ENCODE data around the gene OR52A1.

The OR52A1 gene

DNA sequence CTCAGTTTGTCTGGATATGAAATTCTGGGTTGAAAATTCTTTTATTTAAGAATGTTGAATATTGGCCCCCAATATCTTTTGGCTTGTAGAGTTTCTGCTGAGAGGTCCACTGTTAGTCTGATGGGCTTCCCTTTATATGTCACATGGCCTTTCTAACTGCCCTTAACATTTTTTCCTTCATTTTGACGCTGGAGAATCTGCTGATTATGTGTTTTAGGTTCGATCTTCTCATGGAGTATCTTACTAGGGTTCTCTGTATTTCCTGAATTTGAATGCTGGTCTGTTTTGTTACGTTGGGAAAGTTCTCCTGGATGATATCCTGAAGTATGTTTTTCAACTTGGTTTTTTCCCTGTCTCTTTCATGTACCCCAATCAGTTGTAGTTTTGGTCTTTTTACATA lies 39.2 kb downstream of the OR52A1 start:
- H3K4me1 ChIP-seq (ENCODE audit: control insufficient read depth in 1 of 2, insufficient read depth in 2 of 2, low read length in 2 of 2): no peaks in the 10 kb centered on the region
- no peak overlapping the region for H2AK5ac ChIP-seq (ENCODE audit: low read length)
- H3K79me2 ChIP-seq (ENCODE audit: control insufficient read depth, insufficient read depth, low read length, poor library complexity): no peaks in the 10 kb centered on the region
- H3K23ac ChIP-seq (ENCODE audit: low read length): no peak overlapping the region
- no peak overlapping the region for H4K91ac ChIP-seq (ENCODE audit: low read depth, low read length)
- H3K27me3 ChIP-seq (ENCODE audit: insufficient read depth, low read length): no peaks in the 10 kb centered on the region
- H3K4me3 ChIP-seq (ENCODE audit: low read depth, low read length): no peak overlapping the region
- WGBS (ENCODE audit: extremely low coverage, insufficient coverage, insufficient read length): no CpG with 5 or more reads among the region's 3 CpGs
- H3K18ac ChIP-seq (ENCODE audit: low read length): no peak overlapping the region
- DNase-seq: no peak
- H3K9ac ChIP-seq (ENCODE audit: low read length): no peak overlapping the region
- no peak overlapping the region for H3K4ac ChIP-seq (ENCODE audit: low read depth, low read length)
- no peaks in the 10 kb centered on the region for H3K36me3 ChIP-seq (ENCODE audit: control insufficient read depth in 1 of 2, insufficient read depth in 2 of 2, low read length in 2 of 2)
- no peak overlapping the region for H4K8ac ChIP-seq (ENCODE audit: low read depth, low read length)
- no peak overlapping the region for H4K12ac ChIP-seq (ENCODE audit: low read depth, low read length)
- H3K9me3 ChIP-seq (ENCODE audit: insufficient read depth, low read depth, low read length): no peaks in the 10 kb centered on the region
- no peak overlapping the region for H2BK120ac ChIP-seq (ENCODE audit: insufficient read depth, low read length, poor library complexity)
- no peaks in the 10 kb centered on the region for H3K79me1 ChIP-seq (ENCODE audit: low read length)
- no peak overlapping the region for H2AFZ ChIP-seq (ENCODE audit: insufficient read depth, low read length, poor library complexity)
- no peak overlapping the region for H2BK12ac ChIP-seq (ENCODE audit: low read length)
- no peak overlapping the region for H3K14ac ChIP-seq (ENCODE audit: low read length)
- no peak overlapping the region for H2BK5ac ChIP-seq (ENCODE audit: low read depth, low read length, poor library complexity)
- H3K27ac ChIP-seq (ENCODE audit: low read depth, low read length): no peak overlapping the region
- H3K4me2 ChIP-seq (ENCODE audit: low read length): no peak overlapping the region

DNA sequence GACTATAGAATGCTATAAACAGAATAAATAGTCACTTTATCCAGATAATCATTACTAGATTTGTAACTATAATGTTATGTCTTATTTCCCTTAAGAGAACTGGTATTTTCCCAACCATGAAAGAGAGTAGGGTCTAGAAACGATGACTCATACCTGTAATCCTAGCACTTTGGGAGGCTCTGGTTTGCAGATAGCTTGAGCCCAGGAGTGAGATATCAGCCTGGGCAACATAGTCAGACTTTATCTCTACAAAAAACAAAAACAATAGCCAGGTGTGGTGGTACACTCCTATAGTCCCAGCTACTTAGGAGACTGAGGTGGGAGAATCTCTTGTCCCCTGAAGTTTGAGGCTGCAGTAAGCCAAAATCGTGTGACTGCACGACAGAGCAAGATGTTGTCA lies 47.3 kb downstream of the OR52A1 start:
- Histone ChIP-seq H3K27ac (ENCODE audit: low read depth, low read length) (no peak overlapping the region), H2BK5ac (ENCODE audit: low read depth, low read length, poor library complexity) (no peak overlapping the region), H3K9ac (ENCODE audit: low read length) (no peak overlapping the region), H3K79me2 (ENCODE audit: control insufficient read depth, insufficient read depth, low read length, poor library complexity) (no peaks in the 10 kb centered on the region), H3K27me3 (ENCODE audit: insufficient read depth, low read length) (no peaks in the 10 kb centered on the region), H3K4me3 (ENCODE audit: low read depth, low read length) (no peak overlapping the region), H2BK120ac (ENCODE audit: insufficient read depth, low read length, poor library complexity) (no peak overlapping the region), H4K12ac (ENCODE audit: low read depth, low read length) (no peak overlapping the region), H4K8ac (ENCODE audit: low read depth, low read length) (no peak overlapping the region), H2AK5ac (ENCODE audit: low read length) (no peak overlapping the region), H3K14ac (ENCODE audit: low read length) (no peak overlapping the region), H2AFZ (ENCODE audit: insufficient read depth, low read length, poor library complexity) (no peak overlapping the region), H4K91ac (ENCODE audit: low read depth, low read length) (no peak overlapping the region), H3K4ac (ENCODE audit: low read depth, low read length) (no peak overlapping the region), H3K4me1 (ENCODE audit: control insufficient read depth in 1 of 2, insufficient read depth in 2 of 2, low read length in 2 of 2) (peaks cover 0 to 2% of the 10 kb centered on the region in 2 experiments), H2BK12ac (ENCODE audit: low read length) (no peak overlapping the region), H3K79me1 (ENCODE audit: low read length) (no peaks in the 10 kb centered on the region), H3K18ac (ENCODE audit: low read length) (no peak overlapping the region), H3K4me2 (ENCODE audit: low read length) (no peak overlapping the region), H3K9me3 (ENCODE audit: insufficient read depth, low read depth, low read length) (no peaks in the 10 kb centered on the region), H3K23ac (ENCODE audit: low read length) (no peak overlapping the region), H3K36me3 (ENCODE audit: control insufficient read depth in 1 of 2, insufficient read depth in 2 of 2, low read length in 2 of 2) (no peaks in the 10 kb centered on the region)
- DNase-seq: no peak
- no CpG with 5 or more reads among the region's 3 CpGs for WGBS (ENCODE audit: extremely low coverage, insufficient coverage, insufficient read length)

DNA sequence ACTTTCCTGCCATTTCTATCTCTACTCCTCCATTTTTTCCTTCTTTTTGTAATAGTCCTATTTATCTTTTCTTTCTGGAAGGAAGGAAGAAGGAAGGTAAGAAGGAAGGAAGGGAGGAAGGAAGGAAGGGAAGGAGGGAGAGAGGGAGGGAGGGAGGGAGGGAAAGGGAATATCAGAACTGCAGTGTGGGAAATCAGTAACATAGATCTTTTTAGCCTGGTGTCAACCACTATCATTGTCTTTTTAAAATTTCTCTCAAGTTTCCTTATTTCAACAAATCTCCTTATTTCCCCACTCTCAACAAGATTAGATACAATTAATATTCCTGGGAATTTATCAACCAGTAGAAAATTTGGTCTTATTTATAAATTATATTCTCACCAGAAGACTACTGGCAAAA lies 51.5 kb downstream of the OR52A1 start:
- no peak overlapping the region for H4K12ac ChIP-seq (ENCODE audit: low read depth, low read length)
- no peak overlapping the region for H2BK12ac ChIP-seq (ENCODE audit: low read length)
- H3K27ac ChIP-seq (ENCODE audit: low read depth, low read length): no peak overlapping the region
- no peak overlapping the region for H2BK120ac ChIP-seq (ENCODE audit: insufficient read depth, low read length, poor library complexity)
- H3K23ac ChIP-seq (ENCODE audit: low read length): no peak overlapping the region
- no peak overlapping the region for H3K14ac ChIP-seq (ENCODE audit: low read length)
- H3K4me3 ChIP-seq (ENCODE audit: low read depth, low read length): no peak overlapping the region
- H3K18ac ChIP-seq (ENCODE audit: low read length): no peak overlapping the region
- H2AK5ac ChIP-seq (ENCODE audit: low read length): no peak overlapping the region
- no peak overlapping the region for H4K8ac ChIP-seq (ENCODE audit: low read depth, low read length)
- no peaks in the 10 kb centered on the region for H3K27me3 ChIP-seq (ENCODE audit: insufficient read depth, low read length)
- no peak overlapping the region for H2BK5ac ChIP-seq (ENCODE audit: low read depth, low read length, poor library complexity)
- H3K4me2 ChIP-seq (ENCODE audit: low read length): no peak overlapping the region
- H3K4ac ChIP-seq (ENCODE audit: low read depth, low read length): no peak overlapping the region
- H2AFZ ChIP-seq (ENCODE audit: insufficient read depth, low read length, poor library complexity): no peak overlapping the region
- no peak for DNase-seq
- no peak overlapping the region for H3K9ac ChIP-seq (ENCODE audit: low read length)
- H3K79me2 ChIP-seq (ENCODE audit: control insufficient read depth, insufficient read depth, low read length, poor library complexity): no peaks in the 10 kb centered on the region
- H3K4me1 ChIP-seq (ENCODE audit: control insufficient read depth in 1 of 2, insufficient read depth in 2 of 2, low read length in 2 of 2): peaks cover 0 to 2% of the 10 kb centered on the region in 2 experiments
- no peaks in the 10 kb centered on the region for H3K79me1 ChIP-seq (ENCODE audit: low read length)
- no peaks in the 10 kb centered on the region for H3K36me3 ChIP-seq (ENCODE audit: control insufficient read depth in 1 of 2, insufficient read depth in 2 of 2, low read length in 2 of 2)
- no peaks in the 10 kb centered on the region for H3K9me3 ChIP-seq (ENCODE audit: insufficient read depth, low read depth, low read length)
- H4K91ac ChIP-seq (ENCODE audit: low read depth, low read length): no peak overlapping the region

DNA sequence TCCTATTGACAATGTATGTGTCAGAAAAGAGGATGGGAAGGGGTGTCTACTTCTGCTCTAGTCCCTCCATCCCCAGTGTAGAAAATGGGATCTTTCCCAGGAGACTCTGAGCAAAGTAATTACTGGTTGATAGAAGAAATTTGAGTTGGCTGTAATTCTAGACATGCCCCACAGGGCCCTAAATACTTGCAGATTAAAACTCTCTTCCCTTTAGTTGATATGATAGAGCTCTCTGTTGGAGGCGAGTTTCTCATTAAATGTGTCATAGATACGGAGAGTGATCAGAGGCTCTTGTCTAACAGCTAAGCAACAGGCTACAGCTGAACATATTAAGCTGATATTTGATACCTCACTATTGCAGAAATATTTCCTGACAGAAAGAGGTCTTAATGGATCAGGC lies 52.3 kb downstream of the OR52A1 start:
- no peak overlapping the region for H3K23ac ChIP-seq (ENCODE audit: low read length)
- no peak overlapping the region for H3K4me2 ChIP-seq (ENCODE audit: low read length)
- H3K4ac ChIP-seq (ENCODE audit: low read depth, low read length): no peak overlapping the region
- no peak overlapping the region for H3K9ac ChIP-seq (ENCODE audit: low read length)
- no peak overlapping the region for H2AK5ac ChIP-seq (ENCODE audit: low read length)
- H4K12ac ChIP-seq (ENCODE audit: low read depth, low read length): no peak overlapping the region
- H2BK120ac ChIP-seq (ENCODE audit: insufficient read depth, low read length, poor library complexity): no peak overlapping the region
- no peak overlapping the region for H3K14ac ChIP-seq (ENCODE audit: low read length)
- H3K27me3 ChIP-seq (ENCODE audit: insufficient read depth, low read length): no peaks in the 10 kb centered on the region
- no peaks in the 10 kb centered on the region for H3K4me1 ChIP-seq (ENCODE audit: control insufficient read depth in 1 of 2, insufficient read depth in 2 of 2, low read length in 2 of 2)
- no CpG with 5 or more reads among the region's 2 CpGs for WGBS (ENCODE audit: extremely low coverage, insufficient coverage, insufficient read length)
- H3K79me1 ChIP-seq (ENCODE audit: low read length): no peaks in the 10 kb centered on the region
- H3K79me2 ChIP-seq (ENCODE audit: control insufficient read depth, insufficient read depth, low read length, poor library complexity): no peaks in the 10 kb centered on the region
- H3K18ac ChIP-seq (ENCODE audit: low read length): no peak overlapping the region
- no peak overlapping the region for H3K4me3 ChIP-seq (ENCODE audit: low read depth, low read length)
- H4K91ac ChIP-seq (ENCODE audit: low read depth, low read length): no peak overlapping the region
- H4K8ac ChIP-seq (ENCODE audit: low read depth, low read length): no peak overlapping the region
- no peak overlapping the region for H2AFZ ChIP-seq (ENCODE audit: insufficient read depth, low read length, poor library complexity)
- no peaks in the 10 kb centered on the region for H3K36me3 ChIP-seq (ENCODE audit: control insufficient read depth in 1 of 2, insufficient read depth in 2 of 2, low read length in 2 of 2)
- H3K27ac ChIP-seq (ENCODE audit: low read depth, low read length): no peak overlapping the region
- no peak for DNase-seq
- no peak overlapping the region for H2BK12ac ChIP-seq (ENCODE audit: low read length)
- no peak overlapping the region for H2BK5ac ChIP-seq (ENCODE audit: low read depth, low read length, poor library complexity)
- no peaks in the 10 kb centered on the region for H3K9me3 ChIP-seq (ENCODE audit: insufficient read depth, low read depth, low read length)

DNA sequence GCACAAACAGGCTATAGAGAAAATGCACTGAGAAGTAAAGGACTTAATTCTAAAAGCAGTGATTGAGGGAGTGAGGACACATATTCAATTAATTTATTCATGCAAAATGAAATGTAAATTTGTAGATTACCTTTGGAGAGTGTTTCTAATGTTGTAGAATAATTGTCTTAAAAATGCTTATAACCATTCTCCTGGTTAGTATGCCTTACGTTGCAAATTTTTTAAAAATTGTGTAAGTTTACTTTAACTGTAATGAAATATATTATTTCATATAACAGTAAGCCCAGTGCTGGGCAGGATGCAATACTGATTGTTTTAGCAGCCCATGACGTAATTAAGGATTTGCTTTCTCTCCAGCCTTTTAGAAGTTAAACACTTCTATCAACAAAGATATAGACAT lies 58.5 kb downstream of the OR52A1 start:
- Histone ChIP-seq H4K91ac (ENCODE audit: low read depth, low read length) (no peak overlapping the region), H3K27ac (ENCODE audit: low read depth, low read length) (no peak overlapping the region), H3K79me2 (ENCODE audit: control insufficient read depth, insufficient read depth, low read length, poor library complexity) (no peaks in the 10 kb centered on the region), H3K9ac (ENCODE audit: low read length) (no peak overlapping the region), H4K12ac (ENCODE audit: low read depth, low read length) (no peak overlapping the region), H3K9me3 (ENCODE audit: insufficient read depth, low read depth, low read length) (no peaks in the 10 kb centered on the region), H2BK120ac (ENCODE audit: insufficient read depth, low read length, poor library complexity) (no peak overlapping the region), H3K36me3 (ENCODE audit: control insufficient read depth in 1 of 2, insufficient read depth in 2 of 2, low read length in 2 of 2) (no peaks in the 10 kb centered on the region), H3K27me3 (ENCODE audit: insufficient read depth, low read length) (no peaks in the 10 kb centered on the region), H3K4ac (ENCODE audit: low read depth, low read length) (no peak overlapping the region), H2BK5ac (ENCODE audit: low read depth, low read length, poor library complexity) (no peak overlapping the region), H3K14ac (ENCODE audit: low read length) (no peak overlapping the region), H3K4me1 (ENCODE audit: control insufficient read depth in 1 of 2, insufficient read depth in 2 of 2, low read length in 2 of 2) (no peaks in the 10 kb centered on the region), H2BK12ac (ENCODE audit: low read length) (no peak overlapping the region), H3K4me3 (ENCODE audit: low read depth, low read length) (no peak overlapping the region), H3K23ac (ENCODE audit: low read length) (no peak overlapping the region), H2AFZ (ENCODE audit: insufficient read depth, low read length, poor library complexity) (no peak overlapping the region), H3K4me2 (ENCODE audit: low read length) (no peak overlapping the region), H3K79me1 (ENCODE audit: low read length) (no peaks in the 10 kb centered on the region), H3K18ac (ENCODE audit: low read length) (no peak overlapping the region), H2AK5ac (ENCODE audit: low read length) (no peak overlapping the region), H4K8ac (ENCODE audit: low read depth, low read length) (no peak overlapping the region)
- no CpG with 5 or more reads among the region's 2 CpGs for WGBS (ENCODE audit: extremely low coverage, insufficient coverage, insufficient read length)
- DNase-seq: no peak
